Suprapubic skin (tissue), 4 donors: ENCODE measurements around the gene TCF7L2. TPM values are rescaled to one million over a fixed set of nuclear protein-coding genes. Genes with fewer than 3 reads are reported as not detected.

Experiments used
- DNase-seq, 2 donors: peaks; one replicate each; pipeline ENCODE4 v3.0.0-alpha.2; 2019; ENCODE audit warnings: low spot score in 2 of 2
- H3K27ac ChIP-seq: fragments of 200-600 bp; sonication (generic); one replicate; pipeline ENCODE4 v1.5.1; 2019
- H3K27me3 ChIP-seq: fragments of 200-600 bp; sonication (generic); one replicate; pipeline ENCODE4 v1.5.1; 2019
- H3K36me3 ChIP-seq: fragments of 200-600 bp; sonication (generic); one replicate; pipeline ENCODE4 v1.5.1; 2019
- H3K4me1 ChIP-seq: fragments of 200-600 bp; sonication (generic); one replicate; pipeline ENCODE4 v1.5.1; 2019
- H3K4me3 ChIP-seq: fragments of 200-600 bp; sonication (generic); one replicate; pipeline ENCODE4 v1.5.1; 2019; ENCODE audit warnings: mild to moderate bottlenecking
- H3K9me3 ChIP-seq: fragments of 200-600 bp; sonication (generic); one replicate; pipeline ENCODE4 v1.5.1; 2019
- CTCF ChIP-seq, 2 donors: fragments of 200-600 bp in 1 of 2; fragments of 450-650 bp in 1 of 2; sonication (generic) in 1 of 2; IDR thresholded peaks; one replicate each; pipeline ENCODE4 v1.5.1; 2016 to 2019; ENCODE audit warnings: antibody characterized with exemption in 2 of 2, mild to moderate bottlenecking in 1 of 2, moderate library complexity in 1 of 2
- EP300 ChIP-seq: sonication (generic); formaldehyde crosslinking; IDR thresholded peaks from one replicate; pipeline ENCODE4 v1.6.1; 2017; ENCODE audit warnings: antibody characterized with exemption
- POLR2A ChIP-seq, 2 donors: fragments of 450-650 bp; IDR thresholded peaks; one replicate each; pipeline ENCODE4 v1.6.1; 2017; ENCODE audit warnings: antibody characterized with exemption in 2 of 2, mild to moderate bottlenecking in 2 of 2, moderate library complexity in 2 of 2
- POLR2AphosphoS5 ChIP-seq, 3 donors: sonication (generic); formaldehyde crosslinking; IDR thresholded peaks; one replicate each; pipeline ENCODE4 v1.6.1; 2017; ENCODE audit warnings: antibody characterized with exemption in 3 of 3
- WGBS: methylation state at CpG from one replicate; pipeline ENCODE4 v1.1.5; 2018; 5-methylcytosine and 5-hydroxymethylcytosine counted together
- total RNA-seq, 4 donors: library from RNA; depleted of rRNA; stranded (reverse); fragments of >200 nt; gene quantifications; one replicate each; pipeline ENCODE4 v1.1.0, GENCODE V29; 2016

Gene TCF7L2
- total RNA-seq, 4 donors from 2014 or later = 9.9 to 23.3 (median 15.2) TPM

GRCh38 chr10:113038985-113039384 lies 88.9 kb downstream of the TCF7L2 start:
- no peak for DNase-seq
- Histone ChIP-seq H3K27me3 (no peaks in the 10 kb centered on the region), H3K27ac (no peak overlapping the region), H3K4me1 (peaks cover 36% of the 10 kb centered on the region), H3K4me3 (no peak overlapping the region), H3K9me3 (no peaks in the 10 kb centered on the region), H3K36me3 (no peaks in the 10 kb centered on the region)
- TF ChIP-seq POLR2A (IDR thresholded peaks at IDR 0.05) = no peak
- 89% methylated on average over 4 of the region's 4 CpGs for WGBS

- WGBS = 90% methylated on average over 1 of the region's 1 CpG
- Histone ChIP-seq H3K36me3 (no peaks in the 10 kb centered on the region), H3K9me3 (no peaks in the 10 kb centered on the region), H3K27me3 (no peaks in the 10 kb centered on the region), H3K27ac (no peak overlapping the region), H3K4me1 (peaks cover 38% of the 10 kb centered on the region), H3K4me3 (no peak overlapping the region)
- DNase-seq = no peak
- TF ChIP-seq EP300 = no peak
Observed at GRCh38 chr10:113041324-113041723, 91.3 kb downstream of the TCF7L2 start.

DNA sequence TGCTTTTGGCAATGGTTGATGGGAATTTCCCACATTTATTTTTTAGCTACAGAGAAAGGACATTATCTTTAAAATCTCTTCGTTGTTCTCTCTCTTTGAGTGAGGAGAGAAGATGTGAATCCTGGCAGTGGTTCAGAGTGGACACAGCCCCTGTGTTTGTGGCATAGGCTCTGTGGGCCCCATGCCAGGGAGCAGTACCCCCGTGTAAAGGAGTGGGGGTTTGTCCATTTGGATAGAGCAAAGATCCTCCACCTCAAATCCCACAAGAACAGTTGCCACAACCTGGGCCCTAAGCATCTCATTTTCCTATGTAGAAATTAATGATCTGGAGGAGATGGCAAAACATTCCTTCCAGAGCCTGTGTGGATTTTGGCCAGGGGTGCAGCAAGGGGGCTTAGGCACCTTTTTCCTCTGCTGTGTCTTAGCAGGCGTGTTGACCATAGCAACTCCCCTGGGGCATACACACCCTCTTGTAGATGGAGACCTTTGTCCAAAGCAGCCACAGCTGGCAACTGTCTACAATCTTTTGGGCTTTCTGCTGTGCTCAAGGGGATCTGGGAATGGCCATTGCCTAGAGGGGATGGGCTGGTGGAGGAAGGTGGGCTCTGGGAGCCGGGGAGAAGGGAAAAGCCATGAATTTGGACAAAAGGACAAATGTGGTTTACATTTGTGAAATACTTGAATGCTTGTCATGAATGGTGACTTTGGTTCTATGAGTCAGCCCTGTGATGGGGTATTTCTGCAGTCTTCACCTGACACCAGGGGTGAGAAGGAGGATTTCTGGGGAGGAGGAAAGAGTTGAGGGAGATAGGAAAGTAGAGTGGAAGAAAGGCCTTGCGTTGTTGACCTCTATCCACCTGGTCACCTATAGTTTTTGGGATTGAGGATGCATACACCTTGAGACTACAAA lies 92.0 kb downstream of the TCF7L2 start:
- WGBS = 70% methylated on average over 5 of the region's 5 CpGs
- H3K27ac ChIP-seq = no peak overlapping the region
- H3K27me3 ChIP-seq = no peaks in the 10 kb centered on the region
- peaks cover 37% of the 10 kb centered on the region for H3K4me1 ChIP-seq
- no peak for DNase-seq
- no peaks in the 10 kb centered on the region for H3K36me3 ChIP-seq
- H3K9me3 ChIP-seq = no peaks in the 10 kb centered on the region
- TF ChIP-seq POLR2AphosphoS5 (IDR thresholded peaks at IDR 0.05) (no peak), EP300 (no peak), POLR2A (IDR thresholded peaks at IDR 0.05) (no peak), CTCF (IDR thresholded peaks at IDR 0.05) (no peak)
- H3K4me3 ChIP-seq = no peak overlapping the region

DNA sequence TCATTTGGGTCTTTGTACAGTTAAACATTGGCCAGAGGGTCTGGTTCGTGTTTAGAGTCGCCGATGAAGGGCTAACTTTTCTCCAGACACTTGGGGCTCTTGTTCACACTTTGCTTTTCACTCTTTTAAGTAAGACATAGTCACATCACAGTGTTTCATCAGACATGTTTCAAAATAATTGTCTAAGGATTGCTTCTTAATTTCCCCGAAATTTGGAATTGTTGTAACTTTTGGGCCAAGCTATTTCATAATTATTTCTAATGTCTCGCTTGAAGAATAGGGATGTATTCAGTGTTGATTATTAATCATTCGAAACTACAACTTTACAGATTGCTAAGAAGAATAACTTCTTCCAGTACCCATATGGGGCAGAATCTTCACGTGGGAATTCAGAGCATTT lies 92.8 kb downstream of the TCF7L2 start:
- peaks cover 42% of the 10 kb centered on the region for H3K4me1 ChIP-seq
- TF ChIP-seq POLR2A (IDR thresholded peaks at IDR 0.05) = no peak
- TF ChIP-seq CTCF (IDR thresholded peaks at IDR 0.05) = no peak
- no peak for TF ChIP-seq POLR2AphosphoS5 (IDR thresholded peaks at IDR 0.05)
- no peak for TF ChIP-seq EP300
- H3K4me3 ChIP-seq = no peak overlapping the region
- H3K36me3 ChIP-seq = no peaks in the 10 kb centered on the region
- 60% methylated on average over 7 of the region's 7 CpGs for WGBS
- DNase-seq = no peak
- H3K9me3 ChIP-seq = no peaks in the 10 kb centered on the region
- no peak overlapping the region for H3K27ac ChIP-seq
- H3K27me3 ChIP-seq = no peaks in the 10 kb centered on the region

- H3K4me1 ChIP-seq = peaks cover 46% of the 10 kb centered on the region
- TF ChIP-seq EP300 = no peak
- TF ChIP-seq CTCF (IDR thresholded peaks at IDR 0.05) = no peak
- TF ChIP-seq POLR2A (IDR thresholded peaks at IDR 0.05) = no peak
- TF ChIP-seq POLR2AphosphoS5 (IDR thresholded peaks at IDR 0.05) = no peak
- WGBS = 86% methylated on average over 12 of the region's 12 CpGs
- H3K27me3 ChIP-seq = no peaks in the 10 kb centered on the region
- H3K4me3 ChIP-seq = no peak overlapping the region
- DNase-seq = no peak
- H3K9me3 ChIP-seq = no peaks in the 10 kb centered on the region
- H3K36me3 ChIP-seq = no peaks in the 10 kb centered on the region
- H3K27ac ChIP-seq = no peak overlapping the region
Observed at GRCh38 chr10:113044016-113044755, 94.1 kb downstream of the TCF7L2 start.
